HCT116 (cell line): ENCODE results near the gene ZNF529. TPM values are rescaled to one million over a fixed set of nuclear protein-coding genes. Genes with fewer than 3 reads are reported as not detected.

ENCODE experiments used
- ATAC-seq: fragments of 200-7000 bp; cut with Tn5 transposase; 2 replicates; pipeline ENCODE4 v1.9.1; 2020; ENCODE audit warnings: mild to moderate bottlenecking, moderate library complexity
- Bru-seq: library from RNA; stranded (reverse); fragments of 400-500 nt; gene quantifications from one replicate; lab custom pipeline; 2021; lab: Mats Ljungman, UMichigan
- BruChase-seq, 2 experiments: library from RNA; stranded (reverse); fragments of 400-500 nt; gene quantifications; one replicate each; lab custom pipeline; 2021; lab: Mats Ljungman, UMichigan
- BruUV-seq: library from RNA; stranded (reverse); fragments of 400-500 nt; replicated peaks from 2 replicates; lab custom pipeline; 2021; lab: Mats Ljungman, UMichigan
- CTCF ChIA-PET: fragments of 300-600 bp; sonication (Branson Sonifier 250); formaldehyde crosslinking; loops from one replicate; lab custom pipeline; 2021; ENCODE audit warnings: antibody characterized with exemption; lab: Charles Lee
- POLR2A ChIA-PET: fragments of 300-600, 350-600 bp; sonication (Branson Sonifier 250); formaldehyde crosslinking; loops from one replicate; lab custom pipeline; 2021; ENCODE audit warnings: antibody characterized with exemption; lab: Charles Lee
- RAD21 ChIA-PET, 2 experiments: fragments of 300-600 bp; sonication (Branson Sonifier 250); formaldehyde crosslinking; loops; one replicate each; lab custom pipeline; 2023; ENCODE audit warnings: low total read pairs in 2 of 2; ENCODE audit not compliant: uncharacterized antibody in 2 of 2, unreplicated experiment in 2 of 2, low non-redundant PET in 1 of 2; lab: Charles Lee
- DNase-seq: peaks from one replicate; pipeline ENCODE4 v3.0.0-alpha.2; 2010; ENCODE audit warnings: low read depth, low spot score
- H2AFZ ChIP-seq: fragments of 200-600 bp; shearing (Covaris generic), sonication (generic); 2 replicates; pipeline ENCODE4 v1.6.1; 2017; ENCODE audit warnings: low read depth, mixed run types, mixed read lengths, antibody characterized with exemption, low read length; ENCODE audit not compliant: poor library complexity, severe bottlenecking
- H3K27ac ChIP-seq: 2 replicates; pipeline ENCODE4 v1.5.1; 2012; ENCODE audit warnings: low read depth, low read length
- H3K27me3 ChIP-seq: fragments of 200-600 bp; sonication (generic); 2 replicates; pipeline ENCODE4 v1.6.1; 2016; ENCODE audit warnings: mixed run types, low read length, mixed read lengths; ENCODE audit not compliant: insufficient read depth
- H3K36me3 ChIP-seq, 2 experiments: fragments of 200-500 bp in 1 of 2; fragments of 200-600 bp in 1 of 2; sonication (Bioruptor generic) in 1 of 2; sonication (generic) in 1 of 2; 2 replicates each; pipeline versions ENCODE4 v1.5.1 to v1.6.1; 2014 to 2016; ENCODE audit warnings: low read length in 2 of 2, inconsistent platforms in 1 of 2, mixed read lengths in 1 of 2, mixed run types in 1 of 2; ENCODE audit not compliant: insufficient read depth in 2 of 2, control insufficient read depth in 1 of 2
- H3K4me1 ChIP-seq, 2 experiments: fragments of 200-600 bp in 1 of 2; sonication (generic) in 1 of 2; 2 replicates each; pipeline versions ENCODE4 v1.5.1 to v1.6.1; 2012 to 2017; ENCODE audit warnings: low read length in 2 of 2, inconsistent platforms in 1 of 2, mild to moderate bottlenecking in 1 of 2, mixed read lengths in 1 of 2, mixed run types in 1 of 2, moderate library complexity in 1 of 2; ENCODE audit not compliant: insufficient read depth in 2 of 2, control insufficient read depth in 1 of 2
- H3K4me2 ChIP-seq: fragments of 200-600 bp; sonication (generic); 2 replicates; pipeline ENCODE4 v1.6.1; 2017; ENCODE audit warnings: mixed run types, low read length, mixed read lengths
- H3K4me3 ChIP-seq, 2 experiments: fragments of 200-600 bp in 1 of 2; sonication (generic) in 1 of 2; replicated peaks in 1 of 2; 2 replicates each; pipeline ENCODE4 v1.5.1; 2011 to 2016; ENCODE audit warnings: low read length in 2 of 2, control low read depth in 1 of 2, low read depth in 1 of 2, mild to moderate bottlenecking in 1 of 2, mixed read lengths in 1 of 2, mixed run types in 1 of 2
- H3K79me2 ChIP-seq: fragments of 200-600 bp; sonication (generic); 2 replicates; pipeline ENCODE4 v1.6.1; 2017; ENCODE audit warnings: mild to moderate bottlenecking, mixed run types, low read length, moderate library complexity, mixed read lengths; ENCODE audit not compliant: insufficient read depth
- H3K9ac ChIP-seq: fragments of 200-600 bp; sonication (generic); 2 replicates; pipeline ENCODE4 v1.6.1; 2016; ENCODE audit warnings: low read length, mixed read lengths
- H3K9me2 ChIP-seq: fragments of 200-600 bp; sonication (generic), shearing (Covaris generic); 2 replicates; pipeline ENCODE4 v1.6.1; 2017; ENCODE audit warnings: mixed run types, mild to moderate bottlenecking, moderate library complexity; ENCODE audit not compliant: insufficient read depth
- H3K9me3 ChIP-seq, 2 experiments: fragments of 200-500 bp in 1 of 2; fragments of 200-600 bp in 1 of 2; sonication (Bioruptor generic) in 1 of 2; sonication (generic) in 1 of 2; 2 replicates each; pipeline ENCODE4 v1.6.1; 2014 to 2017; ENCODE audit warnings: low read length in 2 of 2, mixed read lengths in 2 of 2, inconsistent platforms in 1 of 2, low read depth in 1 of 2, mild to moderate bottlenecking in 1 of 2, mixed run types in 1 of 2, moderate library complexity in 1 of 2; ENCODE audit not compliant: control insufficient read depth in 1 of 2, insufficient read depth in 1 of 2
- H4K20me1 ChIP-seq: fragments of 200-600 bp; sonication (generic), shearing (Covaris generic); 2 replicates; pipeline ENCODE4 v1.6.1; 2017; ENCODE audit warnings: mixed run types, mild to moderate bottlenecking, moderate library complexity; ENCODE audit not compliant: insufficient read depth
- CBX3 ChIP-seq: IDR thresholded peaks from 2 replicates; pipeline ENCODE4 v1.6.1; 2012; ENCODE audit warnings: low read depth
- CEBPB ChIP-seq: IDR thresholded peaks from 2 replicates; pipeline ENCODE4 v1.6.1; 2012; ENCODE audit warnings: low read depth
- EZH2 ChIP-seq: fragments of 200-600 bp; sonication (generic); IDR thresholded peaks from 2 replicates; pipeline ENCODE4 v1.6.1; 2017; ENCODE audit warnings: antibody characterized with exemption, mixed run types
- EZH2phosphoT487 ChIP-seq: fragments of 200-600 bp; IDR thresholded peaks from 2 replicates; pipeline ENCODE4 v1.6.1; 2018; ENCODE audit warnings: antibody characterized with exemption, borderline replicate concordance
- JUND ChIP-seq: IDR thresholded peaks from 2 replicates; pipeline ENCODE4 v1.6.1; 2012
- MAX ChIP-seq: IDR thresholded peaks from 2 replicates; pipeline ENCODE4 v1.6.1; 2012
- POLR2A ChIP-seq: IDR thresholded peaks from 2 replicates; pipeline ENCODE4 v1.7.0; 2011; ENCODE audit warnings: borderline replicate concordance; ENCODE audit not compliant: insufficient read depth, insufficient read length; ENCODE audit errors: extremely low read depth
- POLR2AphosphoS5 ChIP-seq: IDR thresholded peaks from 2 replicates; pipeline ENCODE4 v1.6.1; 2011; ENCODE audit warnings: mild to moderate bottlenecking, low read depth, low read length, moderate library complexity
- RAD21 ChIP-seq: IDR thresholded peaks from 2 replicates; pipeline ENCODE4 v1.6.1; 2012; ENCODE audit warnings: low read depth, mild to moderate bottlenecking
- REST ChIP-seq: IDR thresholded peaks from 2 replicates; pipeline ENCODE4 v1.6.1; 2012; ENCODE audit warnings: low read depth
- SIN3A ChIP-seq: IDR thresholded peaks from 2 replicates; pipeline ENCODE4 v1.6.1; 2012; ENCODE audit warnings: low read depth
- SP1 ChIP-seq: IDR thresholded peaks from 2 replicates; pipeline ENCODE4 v1.6.1; 2012; ENCODE audit warnings: low read depth
- SRF ChIP-seq: IDR thresholded peaks from 2 replicates; pipeline ENCODE4 v1.6.1; 2012; ENCODE audit warnings: low read depth
- TCF7L2 ChIP-seq: IDR thresholded peaks from 2 replicates; pipeline ENCODE4 v1.7.0; 2011; ENCODE audit warnings: borderline replicate concordance, inconsistent platforms; ENCODE audit not compliant: insufficient read depth, insufficient read length; ENCODE audit errors: extremely low read depth
- YY1 ChIP-seq: IDR thresholded peaks from 2 replicates; pipeline ENCODE4 v1.6.1; 2011; ENCODE audit warnings: low read length, low read depth, moderate library complexity, mild to moderate bottlenecking; ENCODE audit not compliant: insufficient replicate concordance; ENCODE audit errors: extremely low read depth
- ZFX ChIP-seq: fragments of 450-650 bp; IDR thresholded peaks from 2 replicates; pipeline ENCODE4 v1.6.1; 2017
- ZNF274 ChIP-seq: fragments of 200-500 bp; sonication (Bioruptor generic); IDR thresholded peaks from 2 replicates; pipeline ENCODE4 v1.6.1; 2014; ENCODE audit warnings: mild to moderate bottlenecking, low read depth, low read length, inconsistent platforms
- intact Hi-C: fragments of 100-400 bp; cut with micrococcal nuclease; formaldehyde crosslinking; loops from 2 replicates; pipeline ENCODE4 v1.10.0; 2022
- long read RNA-seq: library from polyadenylated mRNA; unstranded; transcript quantifications from one replicate; pipeline ENCODE4 v2.0.0, GENCODE V29; 2021; ENCODE audit not compliant: unreplicated experiment
- polyA plus RNA-seq: library from polyadenylated mRNA; unstranded; fragments of >200 nt; gene quantifications from 2 replicates; pipeline ENCODE4 v1.2.1, GENCODE V29; 2012; ENCODE audit warnings: missing spikeins
- total RNA-seq: library from RNA; stranded (reverse); gene quantifications from one replicate; pipeline ENCODE4 v1.2.1, GENCODE V29; 2021; ENCODE audit not compliant: unreplicated experiment
- TF ChIP-seq, protein P1 (sequence below): IDR thresholded peaks from 2 replicates; pipeline ENCODE4 v1.6.1; 2012
- TF ChIP-seq, protein P2 (sequence below), 3 experiments: fragments of 200-600 bp in 1 of 3; sonication (generic) in 1 of 3; IDR thresholded peaks in 2 of 3; conservative IDR thresholded peaks in 1 of 3; 2 replicates each; pipeline ENCODE4 v1.5.1; 2012 to 2017; ENCODE audit warnings: low read depth in 2 of 3, low read length in 2 of 3, antibody characterized with exemption in 1 of 3, borderline replicate concordance in 1 of 3, control low read depth in 1 of 3, mild to moderate bottlenecking in 1 of 3, mixed read lengths in 1 of 3, mixed run types in 1 of 3, moderate library complexity in 1 of 3; ENCODE audit not compliant: insufficient read depth in 1 of 3

The ZNF529 gene
- total RNA-seq, result 0.30 TPM
- not detected in 2 replicates for polyA plus RNA-seq
- percentile 3 among the genes with signal in this experiment for Bru-seq, nascent RNA
- percentile 6 among the genes with signal in this experiment for BruChase-seq, experiment 1, labeled RNA remaining after a 6-hour chase
- BruChase-seq, experiment 2, labeled RNA remaining after a 2-hour chase, result percentile 10 among the genes with signal in this experiment
- long read RNA-seq, result 0 reads

GRCh38 chr19:36573020-36573894 lies at the start of gene ZNF529:
Gene ZNF529, minus strand, starts transcription at chr19:36573292. Its CDS starts 946 bp downstream, at chr19:36572346.
- H3K9me3 ChIP-seq, result peaks cover 15 to 17% of the 10 kb centered on the region in 2 experiments; a peak in 2 of 4 replicates
- no peaks in the 10 kb centered on the region for H3K36me3 ChIP-seq
- no TSS peak for BruUV-seq
- ChIA-PET POLR2A (no interaction called here), RAD21 (no interaction called here), CTCF (no interaction called here)
- DNase-seq (no peak), ATAC-seq (no peak)
- no peak within 1 kb of the TSS for H3K4me3 ChIP-seq
- no peak within 1 kb of the TSS for H2AFZ ChIP-seq
- no peak within 1 kb of the TSS for H3K9ac ChIP-seq
- no peaks in the 10 kb centered on the region for H4K20me1 ChIP-seq
- no peaks in the 10 kb centered on the region for H3K27me3 ChIP-seq
- no peak within 1 kb of the TSS for H3K4me2 ChIP-seq
- intact Hi-C loops, result no loop called here
- TF ChIP-seq POLR2A (no peak), SIN3A (no peak), CEBPB (no peak), SP1 (no peak), ZFX (no peak), CBX3 (no peak), SRF (no peak), POLR2AphosphoS5 (no peak), EZH2 (no peak), REST (no peak), ZNF274 (no peak), EZH2phosphoT487 (no peak), JUND (no peak), MAX (no peak), RAD21 (no peak), TCF7L2 (no peak), YY1 (no peak)
- TF ChIP-seq, protein P1, sequence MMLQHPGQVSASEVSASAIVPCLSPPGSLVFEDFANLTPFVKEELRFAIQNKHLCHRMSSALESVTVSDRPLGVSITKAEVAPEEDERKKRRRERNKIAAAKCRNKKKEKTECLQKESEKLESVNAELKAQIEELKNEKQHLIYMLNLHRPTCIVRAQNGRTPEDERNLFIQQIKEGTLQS, result no peak
- TF ChIP-seq, protein P2, sequence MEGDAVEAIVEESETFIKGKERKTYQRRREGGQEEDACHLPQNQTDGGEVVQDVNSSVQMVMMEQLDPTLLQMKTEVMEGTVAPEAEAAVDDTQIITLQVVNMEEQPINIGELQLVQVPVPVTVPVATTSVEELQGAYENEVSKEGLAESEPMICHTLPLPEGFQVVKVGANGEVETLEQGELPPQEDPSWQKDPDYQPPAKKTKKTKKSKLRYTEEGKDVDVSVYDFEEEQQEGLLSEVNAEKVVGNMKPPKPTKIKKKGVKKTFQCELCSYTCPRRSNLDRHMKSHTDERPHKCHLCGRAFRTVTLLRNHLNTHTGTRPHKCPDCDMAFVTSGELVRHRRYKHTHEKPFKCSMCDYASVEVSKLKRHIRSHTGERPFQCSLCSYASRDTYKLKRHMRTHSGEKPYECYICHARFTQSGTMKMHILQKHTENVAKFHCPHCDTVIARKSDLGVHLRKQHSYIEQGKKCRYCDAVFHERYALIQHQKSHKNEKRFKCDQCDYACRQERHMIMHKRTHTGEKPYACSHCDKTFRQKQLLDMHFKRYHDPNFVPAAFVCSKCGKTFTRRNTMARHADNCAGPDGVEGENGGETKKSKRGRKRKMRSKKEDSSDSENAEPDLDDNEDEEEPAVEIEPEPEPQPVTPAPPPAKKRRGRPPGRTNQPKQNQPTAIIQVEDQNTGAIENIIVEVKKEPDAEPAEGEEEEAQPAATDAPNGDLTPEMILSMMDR (IDR thresholded peaks at IDR 0.05 in 2 of 3, conservative IDR thresholded peaks at IDR 0.05 in 1 of 3; ENCODE audit: borderline replicate concordance in 1 of 3, insufficient read depth in 1 of 3, low read depth in 2 of 3, low read length in 2 of 3), result no peak
- no peaks in the 10 kb centered on the region for H3K79me2 ChIP-seq
- no peak within 1 kb of the TSS for H3K27ac ChIP-seq
- H3K4me1 ChIP-seq, result no peaks in the 10 kb centered on the region
- no peaks in the 10 kb centered on the region for H3K9me2 ChIP-seq
